Epidermal melanocyte (primary cell): ENCODE measurements around the gene MRC2.
A peak's percentile ranks its signal among the peaks of the same experiment; 100 is the strongest.

Source experiments
- DNase-seq: peaks from one replicate; pipeline ENCODE4 v3.0.0; 2011; ENCODE audit warnings: low spot score; ENCODE audit not compliant: insufficient read length

Gene MRC2

GRCh38 chr17:62631086-62631935, 3.8 kb downstream of the MRC2 start:
- DNase-seq, result no peak

GRCh38 chr17:62631936-62632924, 4.8 kb downstream of the MRC2 start:
- DNase-seq, result no peak

- DNase-seq, result no peak
Observed at GRCh38 chr17:62637809-62638208, 10.3 kb downstream of the MRC2 start.

GRCh38 chr17:62641153-62641552, 13.7 kb downstream of the MRC2 start:
- DNase-seq, result no peak

GRCh38 chr17:62641951-62642350, 14.5 kb downstream of the MRC2 start:
- DNase-seq, result no peak

GRCh38 chr17:62643496-62643895, 16.0 kb downstream of the MRC2 start:
- no peak for DNase-seq

- DNase-seq, result no peak
Observed at GRCh38 chr17:62644487-62645173, 17.2 kb downstream of the MRC2 start.

- no peak for DNase-seq
Observed at GRCh38 chr17:62648251-62648955, 20.9 kb downstream of the MRC2 start.

GRCh38 chr17:62648956-62649294, 21.5 kb downstream of the MRC2 start:
- no peak for DNase-seq

GRCh38 chr17:62649570-62649969, 22.1 kb downstream of the MRC2 start:
- no peak for DNase-seq

- DNase-seq, result no peak
Observed at GRCh38 chr17:62650587-62650986, 23.1 kb downstream of the MRC2 start.

- DNase-seq, result no peak
Observed at GRCh38 chr17:62652251-62653001, 25.0 kb downstream of the MRC2 start.

- DNase-seq, result no peak
Observed at GRCh38 chr17:62653002-62653825, 25.7 kb downstream of the MRC2 start.

GRCh38 chr17:62653826-62654761, 26.6 kb downstream of the MRC2 start:
- peak; percentile 37 for DNase-seq

- DNase-seq, result no peak
Observed at GRCh38 chr17:62655656-62656055, 28.2 kb downstream of the MRC2 start.

GRCh38 chr17:62656446-62656845, 29.0 kb downstream of the MRC2 start:
- DNase-seq, result no peak

- no peak for DNase-seq
Observed at GRCh38 chr17:62657145-62657665, 29.7 kb downstream of the MRC2 start.

- DNase-seq, result no peak
Observed at GRCh38 chr17:62657690-62658089, 30.2 kb downstream of the MRC2 start.
